Measurements from ENCODE around the gene PLA2G12A. TPM values are rescaled to one million over a fixed set of nuclear protein-coding genes. Genes with fewer than 3 reads are reported as not detected.

PLA2G12A gene
- total RNA-seq, 6 donors from 2014 or later = 8.4 to 34.2 (median 24.1) TPM

- no peak overlapping the region for H3K4me3 ChIP-seq
- H3K27ac ChIP-seq = no peak overlapping the region
- H3K36me3 ChIP-seq = no peaks in the 10 kb centered on the region
- ATAC-seq (ENCODE audit: low FRiP score in 2 of 2) (no peak), DNase-seq (no peak)
- WGBS, 2 donors = 88 to 100% methylated on average over 1 of the region's 1 CpG
- H3K27me3 ChIP-seq = no peaks in the 10 kb centered on the region
- H3K9me3 ChIP-seq = peaks cover 0 to under 1% (median 0%) of the 10 kb centered on the region in 4 donors
- TF ChIP-seq EP300 (IDR thresholded peaks at IDR 0.05) = no peak
- no peak for TF ChIP-seq POLR2AphosphoS5 (IDR thresholded peaks at IDR 0.05)
- no peak for TF ChIP-seq CTCF (IDR thresholded peaks at IDR 0.05)
- TF ChIP-seq POLR2A (IDR thresholded peaks at IDR 0.05) = no peak
- H3K4me1 ChIP-seq = no peaks in the 10 kb centered on the region
Measured at GRCh38 chr4:109673303-109673702, 56.6 kb downstream of the PLA2G12A start.

GRCh38 chr4:109672169-109672930 lies 57.5 kb downstream of the PLA2G12A start:
- TF ChIP-seq POLR2AphosphoS5 (IDR thresholded peaks at IDR 0.05) (no peak), POLR2A (IDR thresholded peaks at IDR 0.05) (no peak), EP300 (IDR thresholded peaks at IDR 0.05) (no peak), CTCF (IDR thresholded peaks at IDR 0.05) (no peak)
- Histone ChIP-seq H3K4me3 (no peak overlapping the region), H3K36me3 (no peaks in the 10 kb centered on the region), H3K4me1 (no peaks in the 10 kb centered on the region), H3K27ac (no peak overlapping the region), H3K27me3 (no peaks in the 10 kb centered on the region), H3K9me3 (no peaks in the 10 kb centered on the region)
- DNase-seq (no peak), ATAC-seq (ENCODE audit: low FRiP score in 2 of 2) (no peak)

DNA sequence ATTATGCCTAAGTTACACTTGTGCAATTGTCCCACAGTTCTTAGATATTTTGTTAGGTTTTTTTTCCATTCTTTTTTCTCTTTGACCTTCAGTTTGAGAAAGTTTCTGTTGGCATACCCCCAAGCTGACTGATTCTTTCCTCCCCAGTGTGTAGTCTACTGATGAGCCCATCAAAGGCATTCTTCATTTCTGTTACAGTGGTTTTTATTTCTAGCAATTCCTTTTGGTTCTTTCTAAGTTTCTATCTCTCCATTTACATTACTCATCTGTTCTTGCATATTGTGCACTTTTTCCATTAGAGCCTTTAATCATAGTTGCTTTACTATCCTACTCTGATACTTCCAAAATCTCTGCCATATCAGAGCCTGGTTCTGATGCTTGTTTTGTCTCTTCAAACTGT lies 58.5 kb downstream of the PLA2G12A start:
- H3K4me1 ChIP-seq = no peaks in the 10 kb centered on the region
- no peaks in the 10 kb centered on the region for H3K27me3 ChIP-seq
- DNase-seq = no peak
- TF ChIP-seq POLR2AphosphoS5 (IDR thresholded peaks at IDR 0.05) (no peak), EP300 (IDR thresholded peaks at IDR 0.05) (no peak), POLR2A (IDR thresholded peaks at IDR 0.05) (no peak), CTCF (IDR thresholded peaks at IDR 0.05) (no peak)
- no peaks in the 10 kb centered on the region for H3K36me3 ChIP-seq
- no peaks in the 10 kb centered on the region for H3K9me3 ChIP-seq
- H3K27ac ChIP-seq = no peak overlapping the region
- ATAC-seq (ENCODE audit: low FRiP score in 2 of 2) = no peak
- H3K4me3 ChIP-seq = no peak overlapping the region

DNA sequence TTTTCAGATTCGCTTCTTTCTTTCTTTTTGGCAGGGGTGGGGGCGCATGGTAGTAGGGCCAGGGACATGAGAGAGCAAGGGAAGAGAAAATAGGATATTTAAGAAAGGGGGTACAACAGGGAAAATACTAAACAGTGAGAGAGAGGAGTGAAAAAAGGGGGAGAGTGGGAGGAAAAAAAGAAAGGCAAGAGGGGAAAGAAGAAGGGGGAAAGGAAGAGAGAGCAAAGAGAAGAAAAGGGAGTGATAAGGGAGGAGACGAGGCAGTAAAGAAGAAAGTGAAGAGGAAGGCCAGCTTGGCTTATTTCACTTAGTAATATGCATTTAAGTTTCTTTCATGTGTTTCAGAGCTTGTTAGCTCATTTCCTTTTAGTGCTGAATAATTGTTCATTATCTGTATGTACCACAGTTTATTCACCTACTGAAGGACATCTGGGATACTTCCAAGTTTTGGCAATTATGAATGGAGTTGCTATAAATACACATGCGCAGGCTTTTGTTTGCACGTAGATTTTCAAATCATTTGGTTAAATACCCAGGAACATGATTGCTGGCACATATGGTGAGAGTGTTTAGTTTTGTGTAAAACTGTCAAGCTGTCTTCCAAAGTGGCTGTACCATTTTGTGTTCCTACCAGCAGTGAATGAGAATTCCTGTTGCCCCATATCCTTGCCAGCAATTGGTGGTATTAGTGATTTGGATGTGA lies 63.9 kb downstream of the PLA2G12A start:
- Histone ChIP-seq H3K9me3 (no peaks in the 10 kb centered on the region), H3K27ac (no peak overlapping the region), H3K4me1 (no peaks in the 10 kb centered on the region), H3K27me3 (no peaks in the 10 kb centered on the region), H3K4me3 (no peak overlapping the region), H3K36me3 (no peaks in the 10 kb centered on the region)
- no peak for TF ChIP-seq EP300 (IDR thresholded peaks at IDR 0.05)
- TF ChIP-seq POLR2A (IDR thresholded peaks at IDR 0.05) = no peak
- TF ChIP-seq POLR2AphosphoS5 (IDR thresholded peaks at IDR 0.05) = no peak
- no peak for TF ChIP-seq CTCF (IDR thresholded peaks at IDR 0.05)
- ATAC-seq (ENCODE audit: low FRiP score in 2 of 2) = no peak
- WGBS, 2 donors = 81 to 88% methylated on average over 5 of the region's 5 CpGs
- no peak for DNase-seq

Data from upper lobe of left lung (tissue), 6 donors.